GM19025 (cell line): Measurements from ENCODE around the gene ERC1.
"Not testable (repeated sequence)": the region's sequence is repeated elsewhere in the genome, so short reads cannot be mapped to it uniquely, and the experiment has no call there.

Experiments used
- ATAC-seq: cut with Tn5 transposase; IDR thresholded peaks from one replicate; pipeline ENCODE4 v1.9.1; 2021; ENCODE audit warnings: mild to moderate bottlenecking, low read depth, moderate library complexity; ENCODE audit not compliant: unreplicated experiment

ERC1 gene

GRCh38 chr12:1069846-1070245 lies 78.8 kb downstream of the ERC1 start:
- no peak for ATAC-seq

GRCh38 chr12:1071182-1071581 lies 80.2 kb downstream of the ERC1 start:
- no peak for ATAC-seq

DNA sequence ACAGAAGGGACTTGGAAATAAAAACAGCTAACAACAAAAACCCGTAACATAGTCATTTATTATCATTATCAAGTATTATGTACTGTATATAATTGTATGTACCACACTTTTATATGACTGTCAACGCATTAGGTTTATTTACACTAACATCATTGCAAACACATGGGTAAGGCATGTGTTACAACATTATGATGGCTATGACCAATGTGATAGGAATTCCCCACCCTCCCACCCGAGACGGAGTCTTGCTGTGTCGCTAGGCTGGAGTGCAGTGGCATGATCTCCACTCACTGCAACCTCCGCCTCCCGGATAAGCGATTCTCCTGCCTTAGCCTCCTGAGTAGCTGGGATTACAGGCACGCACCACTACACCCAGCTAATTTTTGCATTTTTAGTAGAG lies 82.6 kb downstream of the ERC1 start:
- no peak for ATAC-seq

DNA sequence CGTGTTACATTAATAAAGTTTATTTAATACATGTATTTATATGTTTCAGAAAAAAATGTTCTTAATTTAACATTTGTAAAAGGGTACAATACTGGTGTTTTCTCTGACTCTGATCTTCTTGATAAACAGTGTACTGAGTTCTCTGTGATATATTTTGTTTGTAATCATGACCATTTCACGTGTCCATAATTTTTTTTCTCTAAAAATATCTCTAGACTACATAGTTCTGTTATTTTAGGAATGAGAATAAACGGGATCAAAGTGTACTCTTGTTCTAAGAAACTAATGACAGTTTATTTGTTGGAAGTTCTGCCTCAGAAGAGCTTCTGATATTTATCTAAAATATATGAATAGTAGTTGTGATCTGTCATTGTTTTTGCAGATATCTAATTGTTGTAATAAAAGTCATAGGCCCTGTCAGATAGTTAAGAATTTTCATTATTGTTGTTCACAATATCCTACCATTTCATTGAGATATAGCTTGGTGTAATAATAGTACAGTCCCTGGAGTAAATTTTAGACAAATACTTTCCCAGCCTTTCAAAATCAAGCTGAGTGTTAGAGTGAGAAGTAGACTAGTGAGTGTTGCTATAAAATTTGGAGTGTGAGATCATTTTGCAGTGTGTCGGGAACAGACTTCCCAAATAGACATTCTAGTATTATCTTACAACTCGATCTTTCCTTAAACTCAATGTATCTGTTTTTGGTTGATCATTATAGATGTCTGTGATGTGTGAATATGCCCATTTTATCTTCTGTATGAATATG lies 86.2 kb downstream of the ERC1 start:
- no peak for ATAC-seq

- no peak for ATAC-seq
Observed at GRCh38 chr12:1078002-1078401, 87.0 kb downstream of the ERC1 start.

DNA sequence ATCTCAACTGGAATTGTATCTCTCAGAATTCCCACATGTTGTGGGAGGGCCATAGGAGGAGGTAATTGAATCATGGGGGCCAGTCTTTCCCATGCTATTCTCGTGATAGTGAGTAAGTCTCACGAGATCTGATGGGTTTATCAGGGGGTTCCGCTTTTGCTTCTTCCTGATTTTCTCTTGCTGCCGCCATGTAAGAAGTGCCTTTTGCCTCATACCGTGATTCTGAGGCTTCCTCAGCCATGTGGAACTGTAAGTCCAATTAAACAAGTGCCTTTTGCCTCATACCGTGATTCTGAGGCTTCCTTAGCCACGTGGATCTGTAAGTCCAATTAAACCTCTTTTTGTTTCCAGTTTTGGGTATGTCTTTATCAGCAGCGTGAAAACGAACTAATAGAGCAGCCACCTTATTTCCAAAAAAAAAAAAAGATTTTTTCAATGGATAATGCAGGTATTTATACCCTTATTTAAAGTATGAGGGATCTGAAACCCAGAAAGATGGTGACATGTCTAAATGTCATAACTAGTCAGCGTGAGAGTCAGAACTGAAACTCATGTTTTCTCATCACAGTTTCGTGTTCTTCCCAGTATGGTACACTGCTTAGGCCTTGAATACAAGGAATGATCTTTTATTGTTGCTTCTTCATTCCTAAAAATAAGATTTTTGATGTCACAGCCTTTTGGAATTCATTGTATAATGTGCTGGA lies 89.6 kb downstream of the ERC1 start:
- ATAC-seq: no peak

- no peak for ATAC-seq
Observed at GRCh38 chr12:1083151-1083888, 92.3 kb downstream of the ERC1 start.

DNA sequence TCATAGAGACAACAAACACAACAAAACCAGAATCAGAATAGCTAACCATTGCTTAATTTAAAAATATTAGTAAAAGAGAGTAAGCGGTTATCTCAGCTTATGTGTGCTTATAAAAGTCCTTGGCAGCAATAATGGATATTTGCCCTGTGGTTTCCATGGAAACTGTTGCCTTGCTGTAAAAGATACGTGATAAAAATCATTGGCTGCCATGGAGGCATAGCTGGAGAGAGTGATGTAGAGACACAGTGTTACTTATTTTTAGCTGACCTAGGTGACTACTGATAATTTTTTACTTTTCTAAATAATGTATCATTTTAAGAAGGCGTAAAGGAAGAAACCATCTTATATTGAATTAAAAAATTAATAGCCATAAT lies 92.9 kb downstream of the ERC1 start:
- no peak for ATAC-seq

DNA sequence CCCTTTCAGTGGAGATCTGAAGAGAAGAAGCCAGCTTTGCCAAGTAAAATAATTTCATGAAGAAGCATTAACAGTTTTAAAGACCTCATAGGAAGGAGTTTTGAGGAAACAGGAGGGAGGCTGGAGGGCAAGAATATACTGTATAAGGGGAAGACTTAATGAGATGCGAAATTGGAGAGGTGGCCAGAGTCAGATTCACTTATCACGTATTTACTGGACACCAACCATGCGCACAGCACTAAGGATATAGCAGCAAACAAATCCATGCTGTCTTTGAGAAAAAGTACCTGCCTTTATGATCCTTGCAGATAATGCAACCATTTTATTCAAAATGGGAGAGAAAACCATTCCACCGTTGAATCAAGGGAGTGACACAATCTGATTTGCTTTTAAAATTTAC lies 100.3 kb downstream of the ERC1 start:
- ATAC-seq: no peak

GRCh38 chr12:1093166-1093751 lies 102.2 kb downstream of the ERC1 start:
- no peak for ATAC-seq

- ATAC-seq: no peak
Observed at GRCh38 chr12:1094714-1095113, 103.7 kb downstream of the ERC1 start.

GRCh38 chr12:1099158-1099557 lies 108.1 kb downstream of the ERC1 start:
- ATAC-seq: no peak

DNA sequence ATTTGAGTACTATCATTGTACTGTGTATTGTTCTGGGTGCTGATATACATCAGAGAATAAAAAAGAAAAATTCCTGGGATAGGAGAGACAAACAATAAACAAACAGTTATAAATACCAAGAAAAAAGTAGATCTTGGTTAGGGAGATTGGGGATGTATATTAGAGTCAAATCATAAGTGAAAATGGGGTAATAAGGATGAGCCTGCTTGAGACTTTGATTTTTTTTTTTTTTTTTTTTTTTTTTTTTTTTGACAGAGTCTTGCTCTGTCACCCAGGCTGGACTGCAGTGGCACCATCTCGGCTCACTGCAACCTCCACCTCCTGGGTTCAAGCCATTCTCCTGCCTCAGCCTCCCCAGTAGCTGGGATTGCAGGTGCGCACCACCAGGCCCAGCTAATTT lies 108.6 kb downstream of the ERC1 start:
- not testable (repeated sequence) for ATAC-seq

- ATAC-seq: no peak
Observed at GRCh38 chr12:1102115-1102514, 111.1 kb downstream of the ERC1 start.

DNA sequence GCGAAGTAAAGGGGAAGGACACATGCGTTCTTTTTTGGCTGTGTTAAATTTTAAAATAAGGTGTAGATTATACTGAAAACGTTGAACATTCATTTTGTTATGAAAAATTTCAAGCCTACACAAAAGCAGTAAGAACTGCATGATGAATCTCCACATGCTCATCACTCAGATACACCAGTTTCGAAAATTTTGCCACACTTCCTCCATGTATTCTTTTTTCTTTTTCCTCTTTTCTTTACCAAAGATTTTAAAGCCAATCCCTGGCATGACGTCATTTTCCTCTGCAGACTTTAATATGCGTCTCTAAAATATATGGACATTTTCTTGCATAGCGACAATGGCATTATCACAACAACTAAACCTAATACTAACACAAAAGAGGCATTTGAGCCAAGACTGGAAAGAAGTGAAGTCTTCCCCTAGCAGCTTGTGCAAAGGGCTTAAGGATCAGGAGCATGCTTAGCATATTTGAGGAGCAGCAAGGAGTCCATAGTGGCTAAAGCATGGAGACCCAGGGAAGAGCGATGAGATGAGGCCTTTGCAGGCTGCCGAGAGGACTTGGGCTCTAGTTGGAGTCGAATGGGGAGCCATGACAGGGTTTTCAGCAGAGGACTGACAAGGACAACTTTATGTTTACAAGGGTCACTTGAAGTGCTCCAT lies 111.9 kb downstream of the ERC1 start:
- no peak for ATAC-seq

- ATAC-seq: no peak
Observed at GRCh38 chr12:1103632-1104031, 112.6 kb downstream of the ERC1 start.

DNA sequence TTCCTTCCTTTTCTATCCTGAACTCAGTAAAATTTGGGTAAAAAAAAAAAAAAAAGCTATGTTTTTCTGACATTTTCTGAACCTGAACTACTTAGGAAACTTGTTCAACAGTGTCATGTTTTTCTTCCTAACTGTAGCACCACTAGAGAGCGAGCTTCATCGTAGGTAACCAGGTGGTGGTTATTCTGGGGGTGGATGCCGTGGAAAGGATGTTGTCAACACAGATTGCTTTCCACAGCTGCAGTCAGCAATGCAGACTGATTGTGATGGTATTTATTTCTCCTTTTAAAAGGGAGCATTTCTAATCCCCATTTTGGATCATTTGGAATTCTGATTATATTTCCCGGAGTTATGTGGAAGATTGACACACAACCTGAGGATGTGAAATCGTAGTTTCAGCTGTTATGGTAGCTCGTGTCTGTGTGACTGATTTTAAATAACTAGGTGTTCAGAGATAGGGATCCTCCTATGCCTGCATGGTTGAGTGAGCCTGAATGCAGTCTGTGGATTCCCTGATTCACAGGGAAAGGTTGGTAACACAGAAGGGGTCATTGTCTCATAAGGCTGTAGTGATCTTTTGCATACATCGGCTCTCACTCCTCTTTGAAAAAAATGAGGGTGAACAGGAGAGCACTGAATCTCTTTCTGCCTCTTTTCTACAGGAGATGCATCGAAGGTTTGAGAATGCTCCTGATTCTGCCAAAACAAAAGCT lies 113.2 kb downstream of the ERC1 start:
- no peak for ATAC-seq

DNA sequence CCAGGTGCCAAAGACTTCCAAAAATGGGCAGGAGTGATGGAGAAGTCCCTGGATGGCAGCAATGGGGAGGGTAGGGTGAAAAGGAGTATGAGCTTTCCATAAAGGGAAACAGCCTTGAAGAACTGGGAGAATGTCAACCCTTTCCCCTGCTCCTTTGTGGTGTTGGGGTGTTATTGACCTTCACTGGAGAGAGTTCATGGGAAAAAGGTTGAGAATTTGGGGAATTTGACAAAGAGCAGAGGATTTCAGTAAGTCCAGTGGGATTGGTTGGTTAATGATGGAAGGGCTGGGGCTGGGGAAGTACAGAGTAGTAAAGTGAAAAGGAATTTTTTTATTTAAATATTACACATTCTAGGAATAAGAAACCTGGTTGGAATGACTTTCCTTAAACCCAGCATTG lies 116.6 kb downstream of the ERC1 start:
- no peak for ATAC-seq

DNA sequence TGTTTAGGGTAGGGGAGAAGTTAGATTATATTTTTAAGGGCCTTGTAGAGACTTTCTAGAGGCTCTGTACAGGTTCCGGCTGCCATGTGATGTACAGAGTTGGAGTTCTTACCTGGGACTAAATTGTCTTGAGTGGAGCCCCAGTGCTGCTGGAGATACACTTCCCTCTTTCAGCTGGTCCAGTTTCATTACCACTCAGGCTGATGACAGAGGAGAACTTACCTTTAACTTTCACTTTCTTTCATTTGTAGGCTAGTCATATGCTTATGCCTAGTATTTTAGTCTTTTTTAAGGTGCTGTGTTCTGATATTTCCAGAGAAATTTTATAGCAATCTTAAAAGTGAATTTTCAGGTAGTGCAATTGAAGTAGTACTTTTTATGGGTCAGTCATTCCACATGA lies 117.3 kb downstream of the ERC1 start:
- ATAC-seq: no peak
